GM19324 (cell line): ENCODE measurements around the gene ROS1.
"Not testable (repeated sequence)": the region's sequence is repeated elsewhere in the genome, so short reads cannot be mapped to it uniquely, and the experiment has no call there.

Source experiments
- ATAC-seq: cut with Tn5 transposase; IDR thresholded peaks from one replicate; pipeline ENCODE4 v1.9.1; 2021; ENCODE audit warnings: mild to moderate bottlenecking, moderate library complexity; ENCODE audit not compliant: unreplicated experiment, low FRiP score

The ROS1 gene

DNA sequence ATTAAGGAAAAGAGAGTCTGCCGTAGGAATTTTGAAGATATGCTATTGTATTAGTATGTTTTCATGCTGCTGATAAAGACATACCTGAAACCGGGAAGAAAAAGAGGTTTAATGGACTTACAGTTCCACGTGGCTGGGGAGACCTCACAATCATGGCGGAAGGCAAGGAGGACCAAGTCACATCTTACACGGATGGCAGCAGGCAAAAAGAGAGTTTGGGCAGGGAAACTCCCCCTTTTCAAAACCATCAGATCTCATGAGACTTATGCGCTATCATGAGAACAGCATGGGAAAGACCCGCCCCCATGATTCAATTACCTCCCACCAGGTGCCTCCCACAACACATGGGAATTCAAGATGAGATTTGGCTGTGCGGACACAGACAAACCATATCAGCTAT lies 16.6 kb upstream of the ROS1 start:
- ATAC-seq = not testable (repeated sequence)

DNA sequence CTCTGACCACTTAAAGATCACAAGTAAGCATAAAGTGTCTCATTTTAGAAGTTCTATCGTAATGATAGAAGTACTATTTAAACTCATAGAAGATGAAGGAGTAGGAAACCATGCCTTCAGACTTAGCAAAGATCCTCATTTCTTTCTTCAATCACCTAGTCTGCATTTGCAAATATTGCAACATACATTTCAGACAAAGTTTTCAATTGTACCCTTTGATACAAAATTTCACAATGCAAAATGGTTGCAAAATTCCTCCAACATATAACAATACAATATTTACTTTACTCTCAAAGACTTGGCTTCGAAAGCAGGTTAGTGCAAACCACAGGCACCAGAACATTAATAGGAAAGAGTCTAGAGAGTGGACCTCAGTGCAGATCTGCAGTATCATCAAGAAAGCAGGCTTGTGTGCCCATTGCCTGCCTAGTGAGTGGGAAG lies 16.1 kb upstream of the ROS1 start:
- ATAC-seq = no peak

DNA sequence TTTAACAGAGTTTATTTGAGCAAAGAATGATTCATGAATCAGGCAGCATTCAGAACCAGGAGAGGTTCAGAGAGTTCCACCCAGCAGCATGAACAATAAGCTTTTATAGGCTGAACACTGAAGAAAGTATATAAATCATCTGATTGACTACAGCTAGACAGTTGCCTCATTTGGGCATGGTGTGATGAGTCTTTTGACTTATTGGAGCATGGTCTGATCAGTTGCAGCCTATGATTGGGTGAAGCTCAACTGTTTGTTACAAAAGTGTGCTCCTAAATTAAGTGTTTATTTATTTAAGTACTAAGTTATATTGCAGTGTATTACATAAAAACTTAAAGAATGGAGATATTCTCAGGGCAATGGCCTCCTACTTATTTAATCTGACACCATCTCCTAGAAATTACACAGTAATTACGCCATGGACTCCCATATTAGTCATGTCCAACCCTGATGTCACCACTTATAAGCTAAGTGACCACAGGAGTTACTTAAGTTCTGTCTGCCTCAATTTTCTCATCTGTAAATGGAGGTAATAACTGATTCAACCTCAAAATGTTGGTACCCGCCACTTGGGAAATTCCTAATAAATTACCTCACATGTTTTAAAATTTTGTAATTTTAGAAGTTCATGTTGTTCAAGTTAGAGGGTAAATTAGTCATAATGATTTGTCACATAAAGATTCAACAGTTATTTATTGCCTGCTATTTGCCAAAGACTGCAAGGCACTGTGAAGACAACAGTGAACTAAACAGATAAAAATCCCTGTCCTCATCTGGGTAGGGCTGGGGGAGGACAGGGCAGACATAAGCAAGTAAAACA lies 15.2 kb upstream of the ROS1 start:
- no peak for ATAC-seq

DNA sequence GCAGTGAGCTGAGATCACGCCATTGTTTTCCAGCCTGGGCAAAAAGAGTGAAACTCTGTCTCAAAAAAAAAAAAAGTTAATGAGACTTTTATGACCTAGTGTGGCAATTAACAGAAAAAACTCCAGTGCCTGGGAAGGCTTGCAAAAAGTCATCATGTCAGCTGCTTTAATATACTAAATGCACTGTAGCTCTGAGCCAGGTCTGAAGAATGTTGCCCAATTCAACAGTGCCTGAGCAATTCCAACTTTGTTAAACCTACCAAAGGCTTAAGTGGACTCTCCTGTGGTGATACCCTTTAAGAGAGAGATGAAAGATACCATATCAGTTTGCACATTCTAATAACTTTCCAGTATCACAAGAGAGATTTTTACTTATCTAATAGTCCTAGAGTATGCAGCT lies 6.5 kb upstream of the ROS1 start:
- no peak for ATAC-seq

DNA sequence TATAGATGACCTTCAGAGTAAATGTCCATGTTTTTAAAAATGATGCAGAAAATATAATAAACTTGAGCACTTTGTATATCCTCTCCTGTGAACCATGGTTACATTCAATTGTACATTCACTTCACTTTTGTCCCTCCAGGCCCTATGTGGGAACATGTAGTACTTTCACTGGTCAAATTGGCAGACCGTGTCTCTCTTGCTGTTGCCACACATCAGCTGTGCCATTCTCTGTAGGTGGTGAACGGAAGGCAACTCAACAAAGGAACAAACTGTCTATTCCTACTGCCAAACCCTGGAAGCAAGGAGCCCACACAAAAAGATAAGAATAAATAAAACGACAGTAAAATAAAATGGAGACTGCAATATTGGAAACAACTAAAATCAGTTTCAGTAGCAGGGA lies 2.0 kb downstream of the ROS1 start:
- no peak for ATAC-seq

DNA sequence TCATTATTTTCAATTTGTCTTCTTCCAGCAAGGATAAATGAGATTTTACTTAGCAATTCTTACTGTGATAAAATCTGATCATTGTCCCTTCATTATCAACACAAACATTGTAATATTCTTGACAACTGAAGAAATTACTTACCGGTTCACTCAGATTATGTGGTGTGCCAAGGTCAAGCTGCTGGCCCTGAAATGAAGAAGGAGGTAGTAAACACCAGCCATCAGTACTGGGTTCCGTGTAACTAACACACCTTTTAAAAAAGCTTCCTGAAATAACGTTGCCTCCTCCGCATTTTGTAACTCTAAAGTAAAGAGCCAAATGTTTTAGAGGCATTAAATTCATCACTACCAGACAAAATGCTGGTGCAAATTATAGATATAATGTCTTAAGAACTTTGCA lies 7.4 kb downstream of the ROS1 start:
- no peak for ATAC-seq

DNA sequence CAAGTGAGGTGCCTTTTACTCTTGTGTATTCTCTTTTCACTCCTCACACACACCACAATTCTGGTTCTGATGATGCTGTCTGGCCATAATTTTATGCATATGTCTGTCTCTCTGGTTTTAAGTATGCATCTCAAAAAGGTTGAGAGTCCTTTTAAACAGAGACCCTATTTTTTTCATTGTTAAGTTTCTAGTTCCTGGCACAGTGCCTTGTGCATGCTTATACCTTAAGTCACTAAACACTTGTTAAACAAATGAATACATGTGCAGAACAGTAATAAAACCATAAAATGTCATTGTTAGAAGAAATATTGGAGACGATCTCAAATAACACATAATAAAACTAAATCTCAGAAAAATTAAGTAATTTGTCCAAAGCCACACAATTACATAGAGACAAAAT lies 7.9 kb downstream of the ROS1 start:
- ATAC-seq = no peak

DNA sequence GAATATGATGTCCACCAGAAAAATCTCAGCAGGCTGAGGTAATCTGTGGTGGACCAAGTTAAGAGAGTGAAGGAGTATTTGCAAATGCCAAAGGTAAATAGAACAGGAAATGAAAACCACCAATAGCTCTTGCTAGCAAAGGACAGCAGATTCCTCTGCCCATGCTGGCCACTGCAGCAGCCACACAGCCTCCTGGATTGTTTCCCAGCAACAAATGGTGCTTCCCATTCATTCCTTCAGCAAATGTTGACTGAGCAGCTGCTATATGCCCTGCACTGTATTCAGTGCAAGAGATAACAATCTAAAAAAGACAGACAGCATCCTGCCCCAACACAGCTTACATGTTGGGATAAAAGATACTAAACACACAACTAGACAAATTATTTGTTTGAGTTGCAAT lies 11.0 kb downstream of the ROS1 start:
- ATAC-seq = no peak

DNA sequence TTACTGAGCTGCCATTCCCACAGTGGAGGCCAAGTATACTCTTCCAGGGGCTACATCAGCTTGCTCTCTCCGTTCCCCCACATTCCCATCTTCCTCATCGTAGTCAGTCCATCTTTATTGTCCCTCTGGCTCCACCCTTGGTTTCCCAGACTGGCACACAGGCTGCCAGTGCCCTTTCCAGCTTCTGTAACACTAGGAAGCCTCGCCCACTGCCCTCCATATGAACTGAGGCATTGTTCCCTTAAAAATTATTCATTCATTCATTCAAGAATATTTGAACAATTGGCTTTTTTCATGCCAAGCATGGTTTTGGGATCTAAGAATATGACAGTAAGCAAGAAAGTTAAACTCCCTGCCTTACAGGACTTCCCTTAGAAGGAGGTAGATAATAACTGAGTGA lies 14.3 kb downstream of the ROS1 start:
- no peak for ATAC-seq

DNA sequence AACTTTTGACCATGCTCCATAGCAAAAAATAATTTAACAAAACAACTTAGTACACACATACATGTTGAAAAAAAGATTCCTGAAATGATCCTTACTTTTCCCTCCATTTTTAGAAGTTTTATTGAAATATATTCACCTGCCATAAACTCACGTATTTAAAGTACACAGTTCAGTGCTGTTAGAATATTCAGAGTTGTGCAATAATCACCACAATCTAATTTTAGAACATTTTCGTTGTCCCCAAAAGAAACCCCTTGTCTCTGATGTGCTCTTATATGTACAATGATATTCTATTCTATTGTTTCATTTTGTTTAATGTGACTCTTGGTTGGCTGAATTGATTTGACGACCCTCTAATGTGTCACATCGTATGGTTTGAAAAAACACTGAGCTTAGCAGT lies 15.9 kb downstream of the ROS1 start:
- ATAC-seq = no peak

DNA sequence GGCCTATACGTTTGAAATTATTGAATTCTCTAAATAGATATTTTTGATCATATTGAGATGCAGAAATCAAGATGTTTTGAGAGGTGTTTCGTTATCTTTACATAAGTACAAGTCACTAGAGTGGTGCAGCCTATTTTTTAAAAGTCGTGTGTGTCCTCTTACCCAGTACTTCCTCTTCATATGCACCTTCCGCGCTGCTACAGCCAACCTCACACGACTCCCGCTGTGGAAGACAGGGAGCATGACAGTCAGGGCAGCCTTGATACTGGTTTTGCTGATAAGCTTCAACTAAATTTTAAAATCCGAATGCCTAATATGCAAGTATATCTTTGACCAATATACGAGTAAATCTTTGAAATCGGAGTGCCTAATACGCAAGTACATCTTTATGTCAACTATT lies 16.3 kb downstream of the ROS1 start:
- ATAC-seq = no peak

DNA sequence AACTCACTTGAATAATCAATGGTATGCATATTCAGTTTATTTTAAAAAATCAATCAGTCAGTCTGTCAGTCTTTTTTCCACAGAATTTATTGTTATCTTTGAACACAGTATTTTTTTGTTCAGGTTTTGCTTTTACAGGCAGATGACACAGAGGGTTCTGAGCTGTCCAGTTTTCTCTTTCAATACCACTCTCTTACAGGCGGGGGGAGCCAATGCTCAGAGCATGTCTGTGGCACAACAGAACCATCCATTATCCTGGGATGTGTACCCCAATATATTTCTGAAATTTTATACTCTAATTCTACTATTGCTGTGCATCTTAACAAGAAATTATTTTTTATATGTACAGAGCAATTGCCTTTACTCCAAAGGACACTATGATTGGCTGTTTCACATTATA lies 21.2 kb downstream of the ROS1 start:
- no peak for ATAC-seq

DNA sequence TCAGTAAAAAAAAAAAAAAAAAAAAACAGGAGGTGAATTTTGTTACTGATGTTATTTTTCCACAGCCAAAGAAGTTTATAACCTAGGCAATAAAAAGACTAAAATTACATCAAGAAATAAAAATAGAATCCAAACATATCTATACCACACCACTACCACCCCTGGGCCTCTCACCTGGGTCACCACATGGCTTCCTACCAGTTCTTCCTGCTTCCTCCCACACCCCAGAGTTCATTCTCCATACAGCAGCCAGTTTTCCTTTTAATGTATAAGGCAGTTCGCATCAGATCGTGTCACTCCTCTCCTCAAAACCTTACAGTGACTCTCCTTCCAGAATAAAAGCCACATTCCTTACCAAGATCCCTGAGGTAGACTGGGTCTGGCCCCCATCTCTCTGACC lies 23.9 kb downstream of the ROS1 start:
- ATAC-seq = no peak

DNA sequence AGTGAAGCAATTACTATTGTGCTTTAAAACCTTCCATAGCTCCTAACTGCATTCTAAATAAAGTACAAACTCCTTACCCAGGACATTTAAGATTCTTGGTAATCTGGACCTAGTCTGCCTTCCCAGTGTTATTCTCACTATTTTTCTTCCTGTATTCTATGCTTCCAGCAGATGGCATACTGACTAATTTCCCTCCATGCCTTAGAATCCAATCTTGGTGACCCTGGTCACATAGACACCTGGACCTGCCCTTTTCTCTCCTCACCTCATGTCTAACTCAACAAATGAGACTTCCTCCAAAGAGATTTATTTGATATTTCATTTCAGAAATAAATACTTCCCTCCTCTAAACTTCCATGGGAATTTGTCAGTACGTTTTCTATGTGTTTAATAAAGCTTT lies 25.8 kb downstream of the ROS1 start:
- no peak for ATAC-seq

DNA sequence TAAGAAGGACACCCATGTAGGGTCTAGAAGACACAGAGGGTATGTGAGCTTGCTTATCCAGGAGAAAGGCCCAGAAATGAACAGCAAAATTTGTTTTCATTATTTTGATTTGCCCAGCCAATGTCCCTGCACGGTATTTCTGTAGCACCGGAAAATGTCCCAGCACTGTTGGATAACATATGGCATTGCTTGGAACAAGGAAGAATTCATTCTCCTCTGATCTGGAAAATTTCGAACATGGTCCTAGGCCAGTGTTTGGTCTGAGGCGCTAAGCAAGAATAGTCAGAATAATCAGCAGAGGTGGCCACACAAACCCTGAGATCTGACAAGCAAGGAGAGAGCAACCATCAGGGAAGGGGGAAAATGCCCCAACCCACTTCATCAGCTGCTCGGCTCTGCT lies 26.6 kb downstream of the ROS1 start:
- no peak for ATAC-seq

DNA sequence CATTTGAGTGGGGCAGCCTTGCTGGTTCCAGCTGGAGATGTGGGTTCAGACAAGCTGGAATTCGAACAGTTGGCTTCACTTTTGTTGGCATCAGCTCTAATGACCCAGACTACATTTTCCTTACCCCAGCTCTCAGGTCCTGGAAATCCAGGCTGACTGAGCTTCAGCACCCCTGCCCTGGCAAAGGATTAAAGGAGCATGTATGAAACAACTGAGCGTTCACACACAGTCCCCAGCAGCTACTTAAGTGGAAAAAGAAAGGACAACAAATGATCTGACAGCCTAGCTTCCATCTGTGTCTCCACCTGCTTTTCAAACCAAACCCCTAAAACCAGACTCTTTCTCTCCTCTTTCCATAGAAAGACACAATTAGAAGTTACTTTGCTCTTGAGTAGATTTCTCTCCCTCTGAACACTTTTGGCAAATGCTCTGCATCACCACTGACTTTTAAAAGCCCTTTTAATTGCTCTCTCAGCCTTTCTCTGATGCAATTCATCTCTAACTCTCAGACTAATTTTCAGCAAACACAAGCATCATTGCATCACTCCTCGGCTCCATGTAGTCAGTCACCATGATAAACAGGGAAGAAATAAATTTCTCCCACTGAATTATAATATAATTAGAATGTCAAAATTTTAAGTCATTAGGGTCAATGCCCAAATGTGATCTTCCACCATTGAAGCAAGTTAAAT lies 28.1 kb downstream of the ROS1 start:
- ATAC-seq = no peak

DNA sequence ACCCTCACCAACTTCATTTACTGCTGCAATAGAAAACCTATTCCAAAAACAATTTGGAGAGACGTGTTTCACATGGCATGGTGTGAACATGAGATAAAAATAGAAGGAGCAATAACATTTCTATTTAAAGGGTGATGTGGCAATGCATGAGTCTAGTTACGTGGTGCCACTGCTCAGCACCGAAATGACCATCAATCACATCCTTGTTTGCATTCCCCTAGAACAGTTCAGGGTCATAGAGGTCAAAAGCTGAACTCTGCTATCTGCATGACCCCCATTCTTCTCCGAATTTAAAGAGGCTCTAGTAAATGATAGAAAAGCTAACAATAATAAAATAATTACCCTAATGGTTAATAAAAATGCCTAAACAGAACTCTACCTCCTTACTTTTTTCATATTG lies 29.5 kb downstream of the ROS1 start:
- ATAC-seq = no peak

DNA sequence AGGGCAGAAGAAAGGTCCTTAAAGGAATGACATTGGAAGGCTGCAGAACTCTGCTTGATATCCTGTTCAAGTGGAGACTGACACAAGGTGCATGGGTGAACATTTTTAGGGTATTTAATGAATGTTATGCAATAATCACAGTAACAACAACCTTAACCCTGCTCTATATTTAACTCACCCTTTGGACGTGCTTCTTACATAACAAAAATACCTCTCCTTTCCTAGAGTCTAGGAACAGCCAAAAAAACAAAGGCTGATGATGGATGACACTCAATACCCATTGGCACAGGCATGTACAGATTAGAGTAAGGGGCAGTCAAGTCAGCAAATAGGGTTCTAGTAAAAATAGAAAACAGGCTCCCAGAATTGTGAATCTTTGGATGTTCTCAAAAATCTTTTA lies 30.6 kb downstream of the ROS1 start:
- no peak for ATAC-seq

DNA sequence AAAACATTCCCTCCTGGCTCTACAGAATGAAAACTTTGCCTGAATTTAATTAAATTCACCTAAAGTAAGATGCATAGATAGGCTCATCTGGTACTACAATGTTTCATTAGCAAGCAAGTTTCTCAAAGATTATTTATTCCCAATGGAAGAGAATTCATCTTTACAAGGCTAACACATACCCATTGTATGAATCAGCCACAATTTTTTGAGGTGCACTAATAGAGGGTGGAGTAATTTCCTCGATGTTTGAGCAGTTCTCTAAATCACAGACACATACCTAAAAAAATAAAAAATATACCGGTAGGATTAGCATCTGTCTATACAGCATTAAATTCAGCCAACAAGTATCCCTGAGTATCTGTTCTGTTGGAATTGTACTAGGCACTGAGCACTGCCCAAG lies 32.7 kb downstream of the ROS1 start:
- ATAC-seq = no peak

DNA sequence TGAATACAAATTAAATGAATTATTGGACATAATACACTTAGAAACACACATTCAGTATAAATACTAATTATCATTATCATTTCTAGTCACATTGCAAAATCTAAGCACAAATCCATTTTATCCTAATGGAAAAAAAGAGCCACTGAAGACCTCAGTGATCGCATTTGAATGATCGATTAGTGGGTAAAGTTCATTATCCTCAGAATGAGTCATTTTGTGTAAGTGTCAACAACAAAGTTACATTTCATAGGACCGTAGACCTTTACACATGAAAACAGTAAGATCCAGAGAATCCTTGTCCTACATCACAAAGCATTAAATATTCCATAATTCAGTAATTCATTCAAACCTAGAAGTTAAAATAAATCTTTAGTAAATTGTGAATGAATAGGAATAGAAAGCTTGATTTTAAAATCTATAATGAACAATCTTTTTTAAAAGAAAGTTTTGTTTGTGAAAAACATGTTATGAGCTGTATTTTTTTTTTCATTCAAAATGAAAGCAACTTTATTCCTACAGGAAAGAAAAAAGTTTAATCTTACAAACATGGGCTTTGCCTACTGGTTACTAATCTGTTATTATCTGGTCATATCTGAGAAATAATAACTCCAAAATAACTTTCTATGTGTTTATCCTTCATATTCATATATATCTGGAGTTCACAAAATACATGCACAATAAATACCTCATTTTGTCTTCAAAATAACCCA lies 33.7 kb downstream of the ROS1 start:
- ATAC-seq = no peak

DNA sequence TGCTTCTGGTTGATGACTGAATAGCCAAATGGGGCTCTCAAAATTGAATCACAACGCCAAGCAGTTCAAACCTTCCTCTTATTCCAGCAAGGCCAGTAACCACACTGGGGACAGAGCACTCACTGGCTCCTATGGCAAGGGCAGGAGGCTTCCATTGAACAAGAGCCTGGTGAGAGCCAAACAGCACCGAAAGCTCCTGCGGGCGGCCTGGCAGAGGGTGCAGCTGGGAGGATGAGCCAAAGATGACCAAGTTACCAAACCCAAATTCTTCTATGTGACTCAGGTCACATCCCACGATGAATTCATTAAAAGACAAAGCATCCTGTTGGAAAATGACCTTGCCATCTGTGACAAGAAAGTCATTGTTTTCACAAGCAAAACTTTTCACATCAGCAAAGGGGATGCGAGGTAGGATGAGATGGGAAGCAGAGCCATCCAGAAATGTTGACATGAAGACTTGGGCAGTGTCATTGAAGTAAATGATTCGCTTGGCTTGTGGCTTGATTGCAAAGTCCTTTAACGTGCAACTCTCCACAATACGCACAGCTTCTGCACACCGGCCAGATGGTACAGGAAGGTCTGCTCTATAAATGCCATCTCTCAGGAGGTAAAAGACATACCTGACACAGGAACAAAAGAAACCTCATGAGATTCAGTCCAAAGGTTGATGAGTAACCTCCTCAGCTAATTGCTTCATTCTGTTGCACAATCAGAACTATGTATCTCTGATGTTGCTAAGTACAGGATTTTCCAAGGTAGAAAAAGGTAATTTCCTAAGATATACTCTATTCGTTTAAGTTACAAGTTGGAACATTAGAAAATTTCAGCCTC lies 36.3 kb downstream of the ROS1 start:
- ATAC-seq = no peak
